Subcutaneous adipose tissue (tissue), 4 donors: ENCODE results near the gene PIAS4. TPM values are rescaled to one million over a fixed set of nuclear protein-coding genes. Genes with fewer than 3 reads are reported as not detected.

Experiments used
- total RNA-seq, 4 donors: library from RNA; depleted of rRNA; stranded (reverse); fragments of >200 nt; gene quantifications; one replicate each; pipeline ENCODE4 v1.1.0, GENCODE V29; 2016
- TF ChIP-seq, protein P1 (sequence below): fragments of 450-650 bp; IDR thresholded peaks from one replicate; pipeline ENCODE4 v1.5.1; 2016; ENCODE audit warnings: low read depth, mild to moderate bottlenecking, control low read depth, antibody characterized with exemption, moderate library complexity

PIAS4 gene
- total RNA-seq, 4 donors from 2014 or later, result 7.7 to 50.4 (median 16.1) TPM

DNA sequence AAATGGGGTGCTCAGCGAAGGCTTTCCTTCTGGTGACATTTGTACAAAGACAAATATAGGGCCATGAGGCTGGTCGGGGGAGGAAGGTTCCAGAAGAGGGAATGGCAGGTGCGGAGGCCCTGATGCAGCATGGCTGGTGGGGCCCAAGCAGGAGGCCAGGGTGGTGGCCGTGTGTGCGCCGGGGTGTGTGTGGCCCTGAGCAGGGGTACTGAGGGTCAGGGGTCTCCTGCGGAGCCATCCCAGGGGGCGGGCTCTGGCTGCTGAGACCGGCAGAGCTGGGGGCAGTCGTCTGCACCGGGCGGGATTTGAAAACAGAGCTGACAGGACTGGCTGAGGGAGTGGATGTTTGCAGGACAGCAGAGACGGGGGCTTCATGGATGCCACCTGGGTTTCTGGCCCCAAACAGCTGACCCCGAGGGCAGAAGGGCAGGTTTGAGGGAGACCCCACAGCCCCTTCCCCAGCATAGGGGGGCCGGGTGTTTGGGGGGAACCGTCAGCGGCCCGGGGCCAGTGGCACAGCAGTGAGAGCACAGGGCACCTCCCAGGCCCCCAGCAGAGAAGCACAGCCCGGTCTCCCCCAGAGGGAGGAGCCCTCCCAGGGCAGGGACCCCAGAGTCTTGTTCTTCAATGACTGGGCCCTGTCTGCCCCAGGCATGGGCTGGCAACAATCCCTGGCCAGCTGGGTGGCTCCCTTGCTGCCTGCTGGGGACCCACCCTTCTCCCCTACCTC is 11.4 kb downstream of the PIAS4 start:
- TF ChIP-seq, protein P1, sequence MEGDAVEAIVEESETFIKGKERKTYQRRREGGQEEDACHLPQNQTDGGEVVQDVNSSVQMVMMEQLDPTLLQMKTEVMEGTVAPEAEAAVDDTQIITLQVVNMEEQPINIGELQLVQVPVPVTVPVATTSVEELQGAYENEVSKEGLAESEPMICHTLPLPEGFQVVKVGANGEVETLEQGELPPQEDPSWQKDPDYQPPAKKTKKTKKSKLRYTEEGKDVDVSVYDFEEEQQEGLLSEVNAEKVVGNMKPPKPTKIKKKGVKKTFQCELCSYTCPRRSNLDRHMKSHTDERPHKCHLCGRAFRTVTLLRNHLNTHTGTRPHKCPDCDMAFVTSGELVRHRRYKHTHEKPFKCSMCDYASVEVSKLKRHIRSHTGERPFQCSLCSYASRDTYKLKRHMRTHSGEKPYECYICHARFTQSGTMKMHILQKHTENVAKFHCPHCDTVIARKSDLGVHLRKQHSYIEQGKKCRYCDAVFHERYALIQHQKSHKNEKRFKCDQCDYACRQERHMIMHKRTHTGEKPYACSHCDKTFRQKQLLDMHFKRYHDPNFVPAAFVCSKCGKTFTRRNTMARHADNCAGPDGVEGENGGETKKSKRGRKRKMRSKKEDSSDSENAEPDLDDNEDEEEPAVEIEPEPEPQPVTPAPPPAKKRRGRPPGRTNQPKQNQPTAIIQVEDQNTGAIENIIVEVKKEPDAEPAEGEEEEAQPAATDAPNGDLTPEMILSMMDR, result no peak

DNA sequence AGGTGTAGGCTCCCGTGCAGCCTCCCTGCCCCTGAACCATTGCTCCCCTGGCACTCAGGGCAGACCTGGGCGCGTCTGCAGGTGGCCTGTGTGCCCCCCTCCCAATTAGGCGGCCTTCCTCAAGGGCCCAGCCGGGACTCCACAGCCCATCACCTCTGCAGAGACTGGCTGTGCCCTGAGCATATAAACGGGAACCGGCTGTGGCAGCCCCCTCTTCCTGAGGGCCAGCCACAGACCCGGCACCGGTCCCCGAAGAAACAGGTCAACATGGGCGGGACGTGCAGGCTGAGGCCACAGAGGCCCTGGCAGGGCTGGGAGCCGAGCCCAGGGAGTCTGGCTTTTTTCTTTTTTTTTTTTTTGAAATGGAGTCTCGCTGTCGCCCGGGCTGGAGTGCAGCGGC is 12.0 kb downstream of the PIAS4 start:
- TF ChIP-seq, protein P1, result no peak

DNA sequence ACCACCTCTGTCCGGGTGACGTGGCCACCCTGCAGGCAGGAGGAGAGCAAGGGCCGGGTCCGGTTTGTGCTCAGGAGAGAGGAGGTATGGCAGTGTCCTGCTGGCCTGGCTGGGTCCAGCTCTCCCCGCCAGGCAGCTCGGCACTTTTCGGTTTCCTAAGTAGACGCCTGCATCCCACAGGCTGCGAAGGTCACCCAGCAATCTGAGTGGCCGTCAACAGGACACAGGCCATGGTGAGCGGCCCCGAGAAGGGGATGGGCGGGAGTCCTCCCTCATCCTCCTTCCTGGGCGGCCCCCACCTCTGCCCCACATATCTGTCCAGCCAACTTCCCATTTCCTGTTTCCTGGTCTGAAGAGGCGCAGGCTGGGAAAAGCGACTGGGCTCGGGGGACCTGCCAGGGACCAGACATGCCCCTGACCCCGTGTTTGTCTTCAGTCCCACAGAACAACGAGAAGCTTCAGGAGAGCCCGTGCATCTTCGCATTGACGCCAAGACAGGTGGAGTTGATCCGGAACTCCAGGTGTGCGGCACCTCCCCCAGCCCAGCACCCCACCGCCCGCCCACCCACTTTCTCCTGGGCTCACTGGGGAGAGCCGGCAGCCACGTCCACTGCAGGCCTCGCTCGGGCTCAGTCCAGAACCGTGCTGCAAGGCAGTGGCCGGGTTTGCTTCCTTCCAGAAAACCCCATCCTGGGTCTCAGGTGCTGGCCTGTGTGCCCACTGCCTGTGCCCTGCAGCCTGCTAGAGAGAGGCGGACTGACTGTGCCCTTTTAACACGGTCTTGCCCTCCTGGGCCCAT is 16.3 kb downstream of the PIAS4 start:
- TF ChIP-seq, protein P1, result no peak

DNA sequence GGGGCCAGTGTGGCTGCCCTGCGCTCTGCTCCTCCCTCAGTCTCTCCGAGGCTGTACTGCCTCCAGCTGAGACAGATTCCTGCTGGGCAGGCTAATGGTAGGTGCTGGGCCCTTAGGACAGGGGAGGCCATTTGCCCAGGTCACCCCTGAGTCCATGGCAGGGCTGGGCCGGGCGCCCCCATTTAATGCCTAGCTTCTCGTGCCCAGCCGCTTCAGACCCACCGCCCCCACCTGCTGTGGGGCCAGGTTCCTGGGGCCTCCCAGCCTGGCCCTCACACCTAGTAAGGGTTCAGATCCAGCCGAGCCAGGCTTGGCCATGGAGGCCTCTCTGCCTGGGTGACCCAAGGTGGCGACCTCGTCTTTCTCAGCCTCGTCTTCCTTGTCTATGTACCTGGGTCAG is 17.8 kb downstream of the PIAS4 start:
- TF ChIP-seq, protein P1, result no peak

DNA sequence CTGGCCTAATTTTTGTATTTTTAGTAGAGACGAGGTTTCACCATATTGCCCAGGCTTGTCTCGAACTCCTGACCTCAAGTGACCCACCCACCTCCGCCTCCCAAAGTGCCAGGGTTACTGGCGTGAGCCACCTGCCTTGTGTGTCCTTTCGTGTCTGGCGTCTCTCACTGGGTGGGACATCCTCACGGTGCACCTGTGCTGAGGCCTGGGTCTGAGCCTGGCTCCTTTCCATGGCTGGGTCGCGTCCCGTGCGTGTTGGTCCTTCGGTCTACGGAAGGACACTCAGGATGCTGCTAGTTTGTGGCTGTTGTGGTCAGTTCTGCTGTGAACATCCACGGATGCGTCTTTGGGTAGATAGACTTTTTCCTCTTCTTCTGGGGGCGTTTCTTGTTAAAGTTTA is 19.6 kb downstream of the PIAS4 start:
- TF ChIP-seq, protein P1, result no peak

DNA sequence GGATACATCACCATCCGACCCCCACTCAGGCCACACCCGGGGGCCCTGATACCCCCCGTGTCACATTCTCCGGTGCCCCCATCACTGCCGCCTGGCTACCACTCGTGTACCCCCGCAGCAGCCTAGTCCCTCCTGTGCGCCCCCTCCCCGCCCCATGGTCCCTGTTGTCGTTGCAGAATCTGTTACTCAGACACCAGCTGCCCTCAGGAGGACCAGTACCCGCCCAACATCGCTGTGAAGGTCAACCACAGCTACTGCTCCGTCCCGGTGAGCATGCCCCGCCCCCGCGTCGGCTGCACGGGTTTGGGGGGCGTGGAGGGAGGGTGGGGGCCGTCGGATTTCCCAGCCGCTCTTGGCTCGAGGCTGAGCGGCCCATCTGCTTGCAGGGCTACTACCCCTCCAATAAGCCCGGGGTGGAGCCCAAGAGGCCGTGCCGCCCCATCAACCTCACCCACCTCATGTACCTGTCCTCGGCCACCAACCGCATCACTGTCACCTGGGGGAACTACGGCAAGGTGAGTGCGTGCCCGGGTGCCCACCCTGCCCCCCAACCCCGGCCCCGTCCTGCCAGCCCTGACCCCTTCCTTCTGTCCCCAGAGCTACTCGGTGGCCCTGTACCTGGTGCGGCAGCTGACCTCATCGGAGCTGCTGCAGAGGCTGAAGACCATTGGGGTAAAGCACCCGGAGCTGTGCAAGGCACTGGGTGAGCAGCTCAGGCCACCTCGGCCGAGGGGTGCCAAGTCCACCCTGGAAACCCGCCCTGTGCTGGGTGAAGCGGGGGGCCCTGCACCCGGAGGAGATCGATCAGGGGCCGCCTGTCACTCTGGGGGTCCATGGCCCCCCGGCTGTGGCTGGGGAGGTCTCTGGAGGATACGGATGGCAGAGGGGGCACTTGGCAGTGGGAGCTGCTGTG is 21.1 kb downstream of the PIAS4 start:
- TF ChIP-seq, protein P1, result no peak
